Activated gamma-delta T cell treated with Interleukin-2 at 50 U/mL for 16 hours (primary cell): Measurements from ENCODE around the gene DAD1.

ENCODE experiments used
- DNase-seq: peaks from one replicate; pipeline ENCODE4 v3.0.0-alpha.2; 2020

The DAD1 gene

DNA sequence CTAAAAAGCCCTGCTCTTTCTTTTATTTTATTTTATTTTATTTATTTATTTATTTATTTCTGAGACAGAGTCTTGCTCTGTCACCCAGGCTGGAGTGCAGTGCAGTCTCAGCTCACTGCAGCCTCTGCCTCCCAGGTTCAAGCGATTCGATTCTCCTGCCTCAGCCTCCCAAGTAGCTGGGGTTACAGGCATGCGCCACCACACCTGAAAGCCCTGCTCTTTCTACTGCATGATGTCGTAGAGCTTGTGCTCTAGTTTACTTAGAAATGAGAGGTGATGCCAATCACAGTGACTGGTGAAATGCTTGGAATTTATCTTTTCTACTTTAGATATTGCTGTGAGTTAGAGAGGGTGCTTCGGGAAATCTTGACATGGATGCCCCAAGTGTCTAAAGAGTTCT, 54.5 kb downstream of the DAD1 start:
- DNase-seq = no peak

GRCh38 chr14:22533739-22534359, 55.2 kb downstream of the DAD1 start:
- DNase-seq = no peak

- no peak for DNase-seq
These were observed 55.8 kb downstream of the DAD1 start for GRCh38 chr14:22533057-22533704.

DNA sequence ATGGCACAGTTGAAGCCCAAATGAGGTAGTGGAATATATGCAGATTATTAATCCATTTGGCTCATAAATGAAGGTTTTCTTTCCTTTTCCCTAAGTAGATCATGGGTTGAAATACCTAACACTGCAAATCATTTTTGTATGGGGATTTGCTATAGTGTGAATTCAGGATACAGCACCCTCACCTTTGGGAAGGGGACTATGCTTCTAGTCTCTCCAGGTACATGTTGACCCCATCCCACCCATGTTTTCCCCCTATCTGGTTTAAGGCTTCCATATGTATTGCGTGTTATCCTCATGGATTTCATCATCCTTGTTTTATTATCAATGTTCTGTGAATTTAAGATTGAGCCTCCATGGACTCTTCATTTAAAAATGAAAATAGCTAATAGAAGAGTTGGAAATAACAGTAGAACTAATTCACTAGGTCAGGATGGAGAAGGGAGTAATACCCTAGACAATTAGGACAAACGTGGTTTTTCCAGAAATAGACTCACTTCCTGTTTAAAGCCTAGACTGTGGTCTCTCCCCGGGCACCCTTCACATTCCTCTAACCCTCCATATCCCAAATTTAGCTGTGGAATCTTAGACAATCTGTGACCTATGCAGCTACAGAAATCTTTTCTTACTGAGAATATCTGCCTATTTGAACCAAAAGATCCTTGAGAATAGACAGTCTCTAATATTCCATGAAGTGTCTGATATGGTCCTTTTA, 56.5 kb downstream of the DAD1 start:
- DNase-seq = no peak

DNA sequence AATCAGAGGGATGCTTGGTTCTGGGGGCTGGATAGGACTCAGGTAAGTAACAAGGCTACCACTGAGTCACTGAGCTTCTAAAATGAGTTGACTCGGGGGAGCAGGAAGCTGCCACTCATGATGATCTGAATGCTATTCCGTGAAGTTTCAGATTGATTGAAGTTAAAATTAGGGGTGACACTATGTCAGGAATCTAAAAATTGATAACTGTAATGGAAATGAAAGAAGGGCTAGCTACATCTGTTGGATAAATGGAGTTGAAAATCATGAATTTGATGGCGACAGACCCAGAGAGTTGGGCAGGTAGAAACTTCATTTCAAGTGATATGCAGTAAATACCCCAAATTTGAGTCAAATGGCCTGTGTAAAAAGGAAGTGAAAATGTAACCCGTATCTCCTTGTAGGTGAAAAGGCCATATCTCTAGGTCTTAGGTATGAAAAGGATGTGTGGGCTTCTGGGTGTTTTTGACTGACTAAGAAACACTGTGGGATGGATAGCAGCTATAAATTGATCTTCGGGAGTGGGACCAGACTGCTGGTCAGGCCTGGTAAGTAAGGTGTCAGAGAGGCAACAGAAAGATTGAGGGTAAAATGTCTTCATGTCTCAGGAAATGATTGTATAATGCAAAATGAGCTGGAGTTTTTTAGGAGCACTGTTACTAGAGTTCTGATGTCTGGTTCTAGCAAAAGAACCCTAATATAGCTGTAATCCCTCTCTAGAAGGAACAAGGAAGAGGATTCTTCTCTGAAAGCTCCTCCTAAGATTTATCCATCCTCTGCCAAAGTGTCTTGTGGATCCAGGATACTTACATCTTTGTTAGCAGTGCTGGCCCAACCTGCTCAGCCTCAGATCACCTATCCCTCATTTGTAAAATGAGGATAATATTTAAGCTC, 57.3 kb downstream of the DAD1 start:
- DNase-seq = no peak

GRCh38 chr14:22530127-22530526, 58.9 kb downstream of the DAD1 start:
- no peak for DNase-seq

DNA sequence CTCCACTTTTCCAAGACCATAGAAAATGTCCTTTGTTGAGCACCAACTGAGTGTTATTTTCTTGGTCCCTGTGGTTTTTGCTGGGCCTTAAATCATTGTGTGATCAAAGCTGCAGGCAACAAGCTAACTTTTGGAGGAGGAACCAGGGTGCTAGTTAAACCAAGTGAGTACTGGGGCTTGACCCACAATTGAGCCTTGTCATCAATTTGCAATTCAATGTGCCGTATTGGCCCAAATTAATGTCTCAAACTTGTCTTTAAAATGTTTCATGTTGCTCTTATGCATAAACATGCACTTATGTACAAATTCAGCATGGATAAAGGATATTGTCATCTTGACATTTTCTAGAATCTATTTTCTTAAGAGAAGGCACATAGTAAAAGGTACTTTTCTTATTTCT, 62.3 kb downstream of the DAD1 start:
- DNase-seq = no peak

- no peak for DNase-seq
These were observed 62.8 kb downstream of the DAD1 start for GRCh38 chr14:22526218-22526617.

- no peak for DNase-seq
These were observed 64.3 kb downstream of the DAD1 start for GRCh38 chr14:22524784-22525161.

DNA sequence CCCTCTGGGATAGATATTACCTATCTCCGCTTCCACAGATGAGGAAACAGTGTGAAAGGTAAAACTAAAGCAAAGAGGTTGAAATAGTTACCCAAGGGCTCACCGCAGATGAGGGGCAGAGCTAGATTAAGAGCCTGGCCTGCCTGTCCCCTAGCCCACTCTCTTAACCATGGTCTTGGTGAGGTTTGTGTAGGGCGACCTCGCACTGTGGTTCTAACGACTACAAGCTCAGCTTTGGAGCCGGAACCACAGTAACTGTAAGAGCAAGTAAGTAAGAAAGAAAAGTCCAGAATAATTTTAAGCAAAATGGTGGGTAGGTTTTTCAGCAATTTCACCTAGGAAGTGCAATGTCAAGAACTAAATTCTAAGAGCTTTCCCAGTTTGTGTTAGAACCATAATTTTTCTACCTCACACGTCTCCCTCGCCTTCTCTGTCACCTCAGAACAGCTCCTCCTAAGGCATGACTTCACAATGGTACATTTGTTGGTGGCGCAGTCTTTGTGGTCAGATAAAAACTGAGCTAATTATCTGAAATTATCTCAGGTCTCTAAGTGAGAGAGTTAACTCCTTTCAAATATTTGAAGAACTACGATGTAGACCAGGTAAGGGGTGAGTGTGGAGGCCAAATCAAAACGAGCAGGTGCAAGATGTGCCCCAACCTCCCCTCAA, 64.8 kb downstream of the DAD1 start:
- DNase-seq = no peak

DNA sequence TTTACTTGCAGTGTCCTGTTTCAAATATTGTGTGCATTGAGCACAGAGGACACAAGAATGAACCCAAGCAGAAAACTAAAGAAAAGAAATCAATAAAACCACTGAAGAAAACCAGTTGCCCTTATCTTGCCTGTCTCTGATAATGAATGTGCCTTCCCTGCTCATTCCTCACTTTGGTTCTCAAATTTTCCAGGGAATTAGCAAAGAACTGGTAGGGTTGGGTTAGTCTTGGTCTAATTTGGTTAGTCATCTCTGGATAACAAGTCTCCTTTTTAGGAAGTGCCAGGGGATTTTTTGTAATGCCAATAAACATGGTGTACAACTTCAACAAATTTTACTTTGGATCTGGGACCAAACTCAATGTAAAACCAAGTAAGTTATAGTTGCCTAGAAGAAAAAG, 65.7 kb downstream of the DAD1 start:
- no peak for DNase-seq

- no peak for DNase-seq
These were observed 66.5 kb downstream of the DAD1 start for GRCh38 chr14:22522466-22522957.

DNA sequence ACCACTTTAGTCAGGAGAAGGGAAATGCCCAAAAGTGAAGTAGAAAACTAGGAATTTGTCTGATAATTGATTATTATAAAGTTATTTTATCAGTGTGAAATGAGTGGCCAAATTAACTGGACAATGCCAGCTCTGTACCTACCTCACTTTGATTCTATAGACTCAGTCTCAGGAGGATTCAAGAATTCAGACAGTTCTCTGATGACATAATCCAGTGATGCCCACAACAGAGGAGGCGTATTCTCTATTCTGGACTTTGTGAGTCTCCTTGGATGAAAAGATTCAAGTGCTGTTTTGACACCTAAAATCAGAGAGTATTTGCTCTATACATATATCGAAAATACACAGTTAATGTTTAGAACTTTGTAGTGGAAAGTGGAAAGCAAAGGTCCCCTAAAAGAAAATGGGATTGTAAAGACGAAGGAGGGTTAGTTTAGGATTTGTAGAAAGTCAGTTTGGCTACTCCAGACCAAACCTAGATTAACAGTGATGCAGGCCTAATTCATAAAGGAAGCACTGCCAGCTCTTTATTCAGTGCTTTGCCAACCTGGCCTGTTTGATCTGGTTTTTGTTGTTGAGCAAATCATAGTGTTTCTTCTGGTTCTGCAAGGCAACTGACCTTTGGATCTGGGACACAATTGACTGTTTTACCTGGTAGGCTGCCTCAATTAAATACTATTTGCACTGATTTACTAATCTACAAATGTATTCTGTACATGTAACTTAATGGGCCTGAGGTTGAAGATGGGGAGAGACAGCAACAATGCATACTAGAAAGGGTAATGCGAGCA, 67.4 kb downstream of the DAD1 start:
- no peak for DNase-seq

DNA sequence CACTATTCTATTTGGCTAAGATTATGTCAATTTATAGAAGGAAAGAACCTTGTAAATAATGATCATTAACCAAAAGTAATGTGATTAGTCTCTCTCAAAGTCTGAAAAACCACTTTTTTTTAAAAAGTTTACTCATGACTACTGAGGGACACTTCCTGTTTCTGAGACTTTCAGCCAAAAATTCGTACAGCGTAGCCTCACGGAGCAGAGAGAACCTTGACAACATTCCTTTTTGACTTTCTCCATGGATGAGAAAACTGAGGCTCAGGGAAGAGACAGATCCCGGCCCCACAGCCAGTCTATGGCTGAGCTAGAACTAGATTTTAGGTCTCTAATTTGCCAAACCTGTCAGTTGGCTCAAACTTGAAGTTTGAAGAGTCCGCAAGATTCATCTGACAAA, 68.2 kb downstream of the DAD1 start:
- no peak for DNase-seq

- no peak for DNase-seq
These were observed 68.9 kb downstream of the DAD1 start for GRCh38 chr14:22519877-22520685.

DNA sequence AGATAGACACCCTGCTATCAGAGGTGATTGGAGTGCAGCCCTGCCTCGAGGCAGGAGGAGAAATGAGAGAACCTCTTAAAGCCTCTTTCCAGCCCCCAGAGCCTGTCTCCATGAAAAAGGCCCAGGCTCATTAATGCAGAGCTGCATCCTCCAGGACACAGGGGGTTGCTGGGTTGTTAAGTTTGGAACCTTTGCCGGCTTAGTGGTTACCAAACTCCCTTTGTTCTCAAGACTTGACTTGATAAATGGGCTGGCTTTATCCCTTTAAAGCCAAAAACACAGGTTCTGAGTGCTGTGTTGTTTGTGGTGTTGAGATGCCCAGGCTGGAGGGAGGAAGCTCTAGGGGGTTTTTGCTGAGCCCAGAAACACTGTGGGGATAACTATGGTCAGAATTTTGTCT, 71.0 kb downstream of the DAD1 start:
- DNase-seq = no peak

DNA sequence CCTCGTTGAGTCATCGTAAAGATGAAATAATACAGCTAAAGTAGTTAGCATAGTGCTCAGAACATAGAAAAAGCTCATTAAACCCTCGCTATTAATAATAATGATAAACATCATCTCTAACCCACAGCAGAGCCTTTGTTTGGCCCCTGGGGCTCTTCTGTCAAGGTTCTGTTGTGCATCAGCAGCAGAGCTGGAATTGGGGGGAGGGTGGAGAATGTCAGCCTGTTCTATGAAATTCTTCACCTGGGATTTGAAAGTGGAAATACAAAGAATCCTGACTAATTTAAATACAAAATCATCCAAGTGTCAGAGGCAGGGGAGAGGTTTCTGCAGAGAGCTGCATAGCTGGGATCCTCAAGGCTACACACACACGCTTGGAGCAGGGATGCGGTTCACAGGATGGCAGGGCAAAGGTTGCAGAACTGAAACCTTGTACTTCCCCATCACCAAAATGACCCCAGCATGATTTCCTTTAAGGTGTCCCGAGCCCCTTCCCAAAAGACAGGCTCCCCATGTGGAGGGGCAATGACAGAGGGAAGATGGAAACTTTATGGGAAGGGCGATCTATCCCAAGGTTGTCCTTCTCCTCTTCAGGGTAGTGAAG, 71.8 kb downstream of the DAD1 start:
- no peak for DNase-seq

- no peak for DNase-seq
These were observed 73.1 kb downstream of the DAD1 start for GRCh38 chr14:22515929-22516328.
